ENCODE measurements around the gene ZNF784. TPM values are rescaled to one million over a fixed set of nuclear protein-coding genes. Genes with fewer than 3 reads are reported as not detected.

Gene ZNF784
- total RNA-seq, 2 donors from 2014 or later = 6.9 to 9.6 TPM

DNA sequence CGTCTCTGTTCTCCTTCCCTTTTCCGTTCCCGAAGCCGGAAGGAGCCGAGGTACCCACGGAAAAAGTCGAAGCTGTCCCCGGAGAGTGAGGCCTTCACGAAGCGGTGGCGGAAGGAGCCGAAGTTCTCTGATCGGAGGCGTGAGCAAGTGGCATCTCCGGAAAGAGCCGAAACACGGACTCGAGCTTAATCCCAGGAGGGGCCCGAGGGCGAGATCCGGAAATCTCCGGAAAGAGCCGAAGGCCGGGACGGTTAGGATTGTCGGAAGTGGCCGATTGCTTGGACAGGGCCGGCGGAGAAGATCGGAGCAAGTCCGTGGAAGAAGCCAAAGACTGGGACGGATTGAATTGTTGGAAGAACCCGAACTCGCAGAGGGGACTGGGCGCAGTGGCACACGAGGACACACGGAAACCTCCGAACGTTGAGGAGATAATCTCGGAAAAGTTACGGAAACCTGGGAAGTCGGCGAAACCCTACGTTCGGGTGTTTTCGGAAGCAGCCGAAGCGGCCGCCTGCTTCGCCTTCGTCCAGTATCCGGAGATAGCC lies 30.0 kb upstream of the ZNF784 start:
- no peaks in the 10 kb centered on the region for H3K9me3 ChIP-seq
- WGBS, 2 donors = 0 to 1% methylated on average over 41 to 51 of the region's 52 CpGs
- peak; percentile 85 for ATAC-seq
- H3K4me3 ChIP-seq = peak overlapping the region; percentile 31 to 100
- peak overlapping the region; percentile 99 to 100 (median 99) for H3K27ac ChIP-seq
- no peaks in the 10 kb centered on the region for H3K27me3 ChIP-seq
- intact Hi-C loops (cut with DNase I) = no loop called here
- DNase-seq = peak; percentile 98 to 100 (median 100)
- no peak for TF ChIP-seq POLR2A (IDR thresholded peaks at IDR 0.05)
- TF ChIP-seq, protein P1, sequence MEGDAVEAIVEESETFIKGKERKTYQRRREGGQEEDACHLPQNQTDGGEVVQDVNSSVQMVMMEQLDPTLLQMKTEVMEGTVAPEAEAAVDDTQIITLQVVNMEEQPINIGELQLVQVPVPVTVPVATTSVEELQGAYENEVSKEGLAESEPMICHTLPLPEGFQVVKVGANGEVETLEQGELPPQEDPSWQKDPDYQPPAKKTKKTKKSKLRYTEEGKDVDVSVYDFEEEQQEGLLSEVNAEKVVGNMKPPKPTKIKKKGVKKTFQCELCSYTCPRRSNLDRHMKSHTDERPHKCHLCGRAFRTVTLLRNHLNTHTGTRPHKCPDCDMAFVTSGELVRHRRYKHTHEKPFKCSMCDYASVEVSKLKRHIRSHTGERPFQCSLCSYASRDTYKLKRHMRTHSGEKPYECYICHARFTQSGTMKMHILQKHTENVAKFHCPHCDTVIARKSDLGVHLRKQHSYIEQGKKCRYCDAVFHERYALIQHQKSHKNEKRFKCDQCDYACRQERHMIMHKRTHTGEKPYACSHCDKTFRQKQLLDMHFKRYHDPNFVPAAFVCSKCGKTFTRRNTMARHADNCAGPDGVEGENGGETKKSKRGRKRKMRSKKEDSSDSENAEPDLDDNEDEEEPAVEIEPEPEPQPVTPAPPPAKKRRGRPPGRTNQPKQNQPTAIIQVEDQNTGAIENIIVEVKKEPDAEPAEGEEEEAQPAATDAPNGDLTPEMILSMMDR (IDR thresholded peaks at IDR 0.05) = no peak
- peaks cover 44% of the 10 kb centered on the region for H3K4me1 ChIP-seq
- H3K36me3 ChIP-seq (replicated peaks in 1 of 2; ENCODE audit: insufficient read depth in 1 of 2, low read depth in 2 of 2) = no peaks in the 10 kb centered on the region

DNA sequence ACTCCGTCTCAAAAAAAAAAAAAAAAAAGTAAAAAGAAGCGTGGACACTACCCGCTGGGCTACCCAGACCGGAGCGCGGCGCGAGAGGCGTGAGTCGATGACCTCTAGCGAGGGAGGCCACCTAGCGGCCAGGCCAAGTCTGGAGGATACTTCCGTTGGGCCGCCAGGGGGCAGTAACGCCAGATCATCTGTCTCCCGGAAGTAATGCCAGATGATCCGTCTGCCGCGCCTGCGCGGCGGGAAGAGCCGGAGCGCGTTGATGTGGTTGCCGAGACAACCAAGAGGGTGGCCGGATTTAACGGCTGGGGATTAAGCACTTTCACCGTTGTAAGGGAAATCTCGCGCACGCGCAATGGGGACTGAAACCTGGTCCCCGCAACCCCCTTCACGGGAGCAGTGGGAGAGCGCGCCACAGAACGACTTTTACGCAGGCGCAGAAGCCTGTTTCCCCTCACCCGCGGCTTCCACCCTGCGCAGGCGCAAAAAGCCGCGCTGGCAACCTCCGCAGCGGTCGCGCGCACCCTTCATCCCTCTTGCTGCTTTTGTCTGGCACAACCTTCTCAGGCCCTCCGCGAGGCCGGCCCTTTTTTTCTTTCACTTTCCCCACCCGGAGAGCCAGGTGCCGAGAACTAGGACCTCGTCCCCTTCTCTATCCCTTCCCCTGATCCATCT lies 29.4 kb upstream of the ZNF784 start:
- H3K4me1 ChIP-seq = peaks cover 47% of the 10 kb centered on the region
- peak overlapping the region; percentile 99 to 100 (median 99) for H3K27ac ChIP-seq
- H3K4me3 ChIP-seq = peak overlapping the region in 1 of 2 donors; percentile 31
- no peaks in the 10 kb centered on the region for H3K27me3 ChIP-seq
- no peaks in the 10 kb centered on the region for H3K9me3 ChIP-seq
- ATAC-seq (peak; percentile 68), DNase-seq (peak; percentile 98 to 99 (median 99))
- intact Hi-C loops (cut with DNase I) = no loop called here
- H3K36me3 ChIP-seq (replicated peaks in 1 of 2; ENCODE audit: insufficient read depth in 1 of 2, low read depth in 2 of 2) = no peaks in the 10 kb centered on the region
- WGBS, 2 donors = 0 to 1% methylated on average over 39 to 57 of the region's 57 CpGs
- TF ChIP-seq, protein P1 (IDR thresholded peaks at IDR 0.05) = peak; percentile 97 to 100 (median 100)
- TF ChIP-seq POLR2A (IDR thresholded peaks at IDR 0.05) = peak in 2 of 3 donors; percentile 85 to 95

DNA sequence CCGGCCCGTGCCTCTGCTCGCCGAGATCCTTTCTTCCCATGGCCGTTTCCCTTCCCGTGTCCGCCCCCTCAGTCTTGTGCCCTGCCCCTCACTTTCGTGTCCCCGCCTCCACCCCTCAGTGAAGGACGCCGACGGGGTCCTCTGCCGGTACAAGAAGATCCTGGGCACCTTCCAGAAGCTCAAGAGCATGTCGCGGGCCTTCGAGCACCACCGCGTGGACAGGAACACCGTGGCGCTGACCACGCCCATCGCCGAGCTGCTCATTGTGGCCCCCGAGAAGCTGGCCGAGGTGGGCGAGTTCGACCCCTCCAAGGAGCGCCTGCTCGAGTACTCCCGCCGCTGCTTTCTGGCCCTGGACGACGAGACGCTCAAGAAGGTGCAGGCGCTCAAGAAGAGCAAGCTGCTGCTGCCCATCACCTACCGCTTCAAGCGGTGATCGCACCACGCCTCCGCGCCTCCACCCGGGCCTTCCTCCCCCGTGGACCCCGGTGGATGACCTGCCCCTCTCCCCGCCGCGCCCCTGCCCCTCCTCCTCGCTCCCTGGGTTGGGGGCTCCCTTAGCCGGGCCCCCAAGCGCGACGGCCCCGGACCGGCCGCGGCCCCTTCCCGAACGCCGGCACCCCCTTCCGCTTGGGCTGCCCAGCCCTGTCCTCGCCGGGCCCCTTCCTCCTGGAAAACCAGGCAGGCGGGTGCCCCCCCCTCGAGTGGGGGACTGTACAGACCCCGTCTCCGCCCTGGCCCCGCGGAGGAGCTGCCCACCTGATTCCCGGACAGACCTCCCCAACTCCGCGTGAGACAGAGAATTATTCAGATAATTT lies 28.2 kb upstream of the ZNF784 start:
- no peak for DNase-seq
- H3K36me3 ChIP-seq (replicated peaks in 1 of 2; ENCODE audit: insufficient read depth in 1 of 2, low read depth in 2 of 2) = no peaks in the 10 kb centered on the region
- peak overlapping the region in 1 of 4 donors; percentile 99 for H3K27ac ChIP-seq
- no peaks in the 10 kb centered on the region for H3K27me3 ChIP-seq
- TF ChIP-seq, protein P1 (IDR thresholded peaks at IDR 0.05) = no peak
- no peak for TF ChIP-seq POLR2A (IDR thresholded peaks at IDR 0.05)
- H3K4me1 ChIP-seq = peaks cover 42% of the 10 kb centered on the region
- WGBS, 2 donors = 82 to 85% methylated on average over 52 to 67 of the region's 71 CpGs
- H3K9me3 ChIP-seq = no peaks in the 10 kb centered on the region
- no peak for ATAC-seq
- intact Hi-C loops (cut with DNase I) = no loop called here
- H3K4me3 ChIP-seq = no peak overlapping the region

DNA sequence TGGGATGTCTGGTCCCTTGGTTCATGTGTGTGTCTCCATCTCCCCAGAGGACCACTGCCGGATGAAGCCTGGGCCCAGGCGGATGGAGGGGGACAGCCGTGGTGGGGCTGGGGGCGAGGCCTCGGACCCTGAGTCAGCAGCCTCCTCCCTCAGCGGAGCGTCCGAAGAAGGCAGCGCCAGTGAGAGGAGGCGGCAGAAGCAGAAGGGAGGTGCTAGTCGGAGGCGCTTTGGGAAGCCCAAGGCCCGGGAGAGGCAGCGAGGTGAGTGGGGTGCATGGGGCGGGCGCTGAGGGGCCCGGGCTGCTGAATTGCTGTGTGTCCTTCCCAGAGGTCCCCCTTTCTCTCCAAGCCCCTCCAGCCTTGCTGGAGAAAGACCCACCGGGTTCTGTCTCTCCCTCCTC lies 26.9 kb upstream of the ZNF784 start:
- DNase-seq (no peak), ATAC-seq (no peak)
- intact Hi-C loops (cut with DNase I) = no loop called here
- Histone ChIP-seq H3K27ac (no peak overlapping the region), H3K4me3 (no peak overlapping the region), H3K4me1 (peaks cover 38% of the 10 kb centered on the region), H3K27me3 (no peaks in the 10 kb centered on the region), H3K36me3 (replicated peaks in 1 of 2; ENCODE audit: insufficient read depth in 1 of 2, low read depth in 2 of 2) (no peaks in the 10 kb centered on the region), H3K9me3 (no peaks in the 10 kb centered on the region)
- WGBS, 2 donors = 83 to 88% methylated on average over 16 to 17 of the region's 18 CpGs
- TF ChIP-seq, protein P1 (IDR thresholded peaks at IDR 0.05) = no peak
- TF ChIP-seq POLR2A (IDR thresholded peaks at IDR 0.05) = no peak
